Naive thymus-derived CD4-positive, alpha-beta T cell (primary cell): ENCODE measurements around the gene STAT1. TPM values are rescaled to one million over a fixed set of nuclear protein-coding genes. Genes with fewer than 3 reads are reported as not detected.
A peak's percentile ranks its signal among the peaks of the same experiment; 100 is the strongest.

Experiments
- ATAC-seq: fragments of 150-1000 bp; cut with Tn5 transposase; 2 replicates; pipeline ENCODE4 v1.10.0; 2021; ENCODE audit warnings: mild to moderate bottlenecking, moderate library complexity
- CTCF ChIA-PET: fragments of 350-600 bp; sonication (Branson Sonifier 250); formaldehyde crosslinking; loops from one replicate; lab custom pipeline; 2021; ENCODE audit warnings: antibody characterized with exemption; lab: Charles Lee
- POLR2A ChIA-PET: fragments of 350-600 bp; sonication (Branson Sonifier 250); formaldehyde crosslinking; loops from one replicate; lab custom pipeline; 2021; ENCODE audit warnings: antibody characterized with exemption, inconsistent platforms; lab: Charles Lee
- DNase-seq, 9 donors: peaks; one replicate each; pipeline versions ENCODE4 v3.0.0 to v3.0.0-alpha.2; 2020 to 2022; ENCODE audit warnings: mixed read lengths in 1 of 9
- H3K27ac ChIP-seq: one replicate; pipeline ENCODE4 v1.7.0; 2013; ENCODE audit warnings: mild to moderate bottlenecking, low read depth, low read length, moderate library complexity
- H3K27me3 ChIP-seq, 2 donors: one replicate each; pipeline ENCODE4 v1.7.0; 2013; ENCODE audit warnings: low read length in 2 of 2, mild to moderate bottlenecking in 2 of 2, moderate library complexity in 2 of 2; ENCODE audit not compliant: control insufficient read depth in 2 of 2, insufficient read depth in 2 of 2
- H3K36me3 ChIP-seq, 3 experiments: 1 replicate in 2 of 3; 2 replicates in 1 of 3; pipeline ENCODE4 v1.7.0; 2013; ENCODE audit warnings: low read length in 3 of 3, mild to moderate bottlenecking in 3 of 3, moderate library complexity in 1 of 3; ENCODE audit not compliant: insufficient read depth in 3 of 3, control insufficient read depth in 2 of 3
- H3K4me1 ChIP-seq, 2 donors: one replicate each; pipeline ENCODE4 v1.7.0; 2013; ENCODE audit warnings: low read length in 2 of 2, mild to moderate bottlenecking in 2 of 2, moderate library complexity in 1 of 2; ENCODE audit not compliant: control insufficient read depth in 2 of 2, insufficient read depth in 2 of 2
- H3K4me3 ChIP-seq: 2 replicates; pipeline ENCODE4 v1.7.0; 2013; ENCODE audit warnings: mild to moderate bottlenecking, low read length
- H3K9me3 ChIP-seq, 3 experiments: 1 replicate in 2 of 3; 2 replicates in 1 of 3; pipeline ENCODE4 v1.7.0; 2013; ENCODE audit warnings: low read length in 3 of 3; ENCODE audit not compliant: control insufficient read depth in 2 of 3
- H3K27ac Mint-ChIP-seq, 9 donors: one replicate each; pipeline ENCODE4 v1.8.0; 2020 to 2022; ENCODE audit warnings: mixed read lengths in 9 of 9, mild to moderate bottlenecking in 8 of 9, moderate library complexity in 5 of 9, inconsistent platforms in 2 of 9
- H3K27me3 Mint-ChIP-seq, 5 donors: one replicate each; pipeline ENCODE4 v1.8.0; 2021 to 2022; ENCODE audit warnings: mixed read lengths in 5 of 5, mild to moderate bottlenecking in 1 of 5
- H3K36me3 Mint-ChIP-seq, 5 donors: one replicate each; pipeline ENCODE4 v1.8.0; 2020 to 2022; ENCODE audit warnings: mixed read lengths in 5 of 5, mild to moderate bottlenecking in 3 of 5, inconsistent platforms in 1 of 5
- H3K4me1 Mint-ChIP-seq, 7 donors: one replicate each; pipeline ENCODE4 v1.8.0; 2020 to 2022; ENCODE audit warnings: mixed read lengths in 7 of 7, mild to moderate bottlenecking in 3 of 7, inconsistent platforms in 1 of 7
- H3K4me3 Mint-ChIP-seq, 10 donors: one replicate each; pipeline ENCODE4 v1.8.0; 2020 to 2022; ENCODE audit warnings: mild to moderate bottlenecking in 10 of 10, mixed read lengths in 10 of 10, moderate library complexity in 6 of 10, inconsistent platforms in 2 of 10
- H3K9me3 Mint-ChIP-seq, 11 donors: one replicate each; pipeline ENCODE4 v1.8.0; 2020 to 2022; ENCODE audit warnings: mixed read lengths in 11 of 11, mild to moderate bottlenecking in 4 of 11, inconsistent platforms in 1 of 11, moderate library complexity in 1 of 11
- intact Hi-C, 2 donors: fragments of 100-400 bp; cut with micrococcal nuclease; formaldehyde crosslinking; loops; one replicate each; pipeline ENCODE4 v1.15.1; 2023
- polyA plus RNA-seq, 2 donors: library from polyadenylated mRNA; unstranded; fragments of 300-500 nt; fragmentation: Illumina TruSeq; gene quantifications; one replicate each; pipeline ENCODE4 v1.2.3, GENCODE V29; 2021
- total RNA-seq, 6 experiments: library from RNA in 5 of 6; stranded (reverse) in 5 of 6; gene quantifications; 1 replicate in 5 of 6; 2 replicates in 1 of 6; pipeline ENCODE4 v1.2.3 and lab custom pipeline; 2021 to 2026

STAT1 gene
- total and polyA plus RNA-seq, 7 experiments from 2014 or later, result 74.1 to 1,177 (median 92.2) TPM

DNA sequence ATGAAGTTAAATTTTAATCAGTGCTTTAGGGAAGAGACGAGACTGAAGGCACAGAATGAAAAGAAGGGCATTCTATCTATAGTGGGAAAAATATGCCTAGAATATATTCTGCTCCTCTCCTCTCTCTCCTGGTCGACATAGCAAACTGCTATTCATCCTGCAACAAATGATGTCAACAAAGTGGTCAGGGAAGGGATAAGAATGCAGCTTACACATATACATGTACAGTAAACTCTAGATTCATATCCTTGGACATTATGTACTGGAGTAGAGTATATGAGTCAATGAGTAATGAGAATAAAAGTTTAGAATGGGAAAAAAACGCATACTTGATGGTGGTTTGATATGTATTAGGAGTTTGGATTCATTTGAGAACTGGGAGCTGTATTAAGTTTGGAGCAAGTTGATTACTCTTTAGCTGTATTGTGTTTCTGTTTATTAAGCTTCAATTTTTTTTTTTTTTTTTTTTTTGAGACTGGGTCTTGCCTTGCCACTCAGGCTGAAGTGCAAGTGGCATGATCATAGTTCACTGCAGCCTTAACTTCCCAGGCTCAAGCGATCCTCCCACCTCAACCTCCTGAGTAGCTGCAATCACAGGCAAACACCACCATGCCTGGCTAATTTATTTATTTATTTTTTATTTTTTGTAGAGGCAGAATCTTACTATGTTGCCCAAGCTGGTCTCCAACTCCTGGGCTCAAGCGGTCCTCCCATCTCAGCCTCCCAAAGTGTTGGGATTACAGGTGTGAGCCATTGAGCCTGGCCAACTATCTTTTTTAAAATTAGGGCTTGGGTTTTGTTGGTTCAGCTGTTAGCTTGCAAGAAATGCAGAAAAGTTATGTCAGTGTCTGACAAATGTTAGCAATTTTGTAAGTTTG, 53.8 kb downstream of the STAT1 start:
- POLR2A ChIA-PET, result interaction anchor here (0.7 to 1.8 kb wide), 4 partner anchors 11 to 27 kb away, joined by 3 to 5 read pairs (median 4); no protein-coding TSS in a partner anchor
- Histone ChIP-seq H3K36me3 (peaks cover 0 to 29% (median 3%) of the 10 kb centered on the region in 3 experiments), H3K27ac (no peak overlapping the region), H3K4me1 (no peaks in the 10 kb centered on the region), H3K27me3 (no peaks in the 10 kb centered on the region), H3K9me3 (no peaks in the 10 kb centered on the region), H3K4me3 (no peak overlapping the region)
- DNase-seq (no peak), ATAC-seq (no peak)
- CTCF ChIA-PET, result interaction anchor here (0.5 kb wide), 1 partner anchor 195 kb away, joined by 3 read pairs; no protein-coding TSS in a partner anchor
- H3K9me3 Mint-ChIP-seq, result peaks cover 0 to 18% (median 3%) of the 10 kb centered on the region in 11 donors
- no peaks in the 10 kb centered on the region for H3K27me3 Mint-ChIP-seq
- H3K4me1 Mint-ChIP-seq, result peaks cover 12 to 64% (median 40%) of the 10 kb centered on the region in 7 donors
- H3K4me3 Mint-ChIP-seq, result peak overlapping the region in 1 of 10 donors; percentile 21
- H3K36me3 Mint-ChIP-seq, result peaks cover 18 to 69% (median 31%) of the 10 kb centered on the region in 5 donors
- peak overlapping the region; percentile 7 to 91 (median 69) for H3K27ac Mint-ChIP-seq
- intact Hi-C loops, result no loop called here

DNA sequence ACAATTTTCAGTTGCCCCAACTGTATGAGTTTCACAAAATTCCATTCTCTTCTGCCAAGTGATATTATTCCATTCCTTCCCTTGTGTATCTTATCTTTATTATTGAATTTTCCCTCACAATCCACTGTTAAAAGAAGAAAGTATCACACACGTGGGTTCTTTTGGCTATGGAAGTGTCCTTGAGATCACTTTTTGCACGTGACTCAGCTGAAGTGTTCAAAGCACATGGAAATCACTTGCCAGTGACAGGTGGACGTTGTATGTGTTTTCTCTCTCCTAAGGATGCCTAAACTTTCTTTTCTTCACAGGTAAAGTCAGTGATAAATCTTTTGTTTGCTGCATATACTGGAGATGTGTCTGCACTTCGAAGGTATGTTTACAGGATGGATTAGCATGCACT, 60.7 kb downstream of the STAT1 start:
- no peak for DNase-seq
- no peaks in the 10 kb centered on the region for H3K36me3 ChIP-seq
- H3K9me3 Mint-ChIP-seq, result peaks cover 0 to 18% (median 3%) of the 10 kb centered on the region in 11 donors
- intact Hi-C loops, result no loop called here
- no peaks in the 10 kb centered on the region for H3K9me3 ChIP-seq
- H3K4me3 ChIP-seq, result no peak overlapping the region
- no peaks in the 10 kb centered on the region for H3K27me3 Mint-ChIP-seq
- H3K4me1 ChIP-seq, result peaks cover 4 to 13% of the 10 kb centered on the region in 2 donors
- ATAC-seq, result no peak
- ChIA-PET POLR2A (no interaction called here), CTCF (interaction anchor here (0.7 kb wide), 1 partner anchor 92 kb away, joined by 3 read pairs; no protein-coding TSS in a partner anchor)
- H3K27me3 ChIP-seq, result no peaks in the 10 kb centered on the region
- H3K36me3 Mint-ChIP-seq, result peaks cover 6 to 31% (median 19%) of the 10 kb centered on the region in 5 donors
- H3K27ac ChIP-seq, result no peak overlapping the region
- peaks cover 2 to 30% (median 9%) of the 10 kb centered on the region in 7 donors for H3K4me1 Mint-ChIP-seq
- H3K27ac Mint-ChIP-seq, result no peak overlapping the region
- H3K4me3 Mint-ChIP-seq, result no peak overlapping the region

DNA sequence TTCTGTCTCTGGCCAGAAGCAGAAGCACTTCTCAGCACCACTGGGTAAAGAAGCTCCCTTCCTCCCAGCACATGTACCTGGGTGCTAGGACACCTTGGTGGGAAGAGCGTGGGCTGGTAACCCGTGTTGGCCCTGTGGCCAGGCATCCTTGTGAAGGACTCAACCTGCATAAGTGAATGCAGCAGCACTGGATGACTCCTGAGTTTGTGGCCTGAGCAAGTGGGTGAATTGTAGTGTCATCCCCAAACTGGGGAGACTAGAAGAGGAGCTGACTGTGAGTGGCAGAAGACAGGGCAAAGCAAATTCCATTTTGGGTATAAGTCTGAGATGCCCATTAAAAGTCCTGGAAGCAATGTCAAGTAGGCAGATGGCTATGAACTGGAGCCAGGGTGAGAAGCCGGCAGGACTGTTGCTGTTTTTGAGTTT, 63.4 kb downstream of the STAT1 start:
- no peak overlapping the region for H3K27ac Mint-ChIP-seq
- Histone ChIP-seq H3K4me3 (no peak overlapping the region), H3K9me3 (no peaks in the 10 kb centered on the region), H3K27ac (no peak overlapping the region), H3K36me3 (no peaks in the 10 kb centered on the region), H3K27me3 (no peaks in the 10 kb centered on the region), H3K4me1 (peaks cover 12 to 27% of the 10 kb centered on the region in 2 donors)
- no peak for ATAC-seq
- peaks cover 0 to 11% (median 4%) of the 10 kb centered on the region in 5 donors for H3K36me3 Mint-ChIP-seq
- no peak overlapping the region for H3K4me3 Mint-ChIP-seq
- no peak for DNase-seq
- no peaks in the 10 kb centered on the region for H3K27me3 Mint-ChIP-seq
- POLR2A ChIA-PET, result interaction anchor here (0.6 to 1.2 kb wide), 2 partner anchors 18 to 34 kb away, joined by 3 to 6 read pairs; no protein-coding TSS in a partner anchor
- H3K4me1 Mint-ChIP-seq, result peaks cover 7 to 17% (median 8%) of the 10 kb centered on the region in 7 donors
- peaks cover 0 to 4% (median 0%) of the 10 kb centered on the region in 11 donors for H3K9me3 Mint-ChIP-seq
- CTCF ChIA-PET, result interaction anchor here (1.1 kb wide), 1 partner anchor 170 kb away, joined by 3 read pairs; no protein-coding TSS in a partner anchor
- intact Hi-C loops, result no loop called here

DNA sequence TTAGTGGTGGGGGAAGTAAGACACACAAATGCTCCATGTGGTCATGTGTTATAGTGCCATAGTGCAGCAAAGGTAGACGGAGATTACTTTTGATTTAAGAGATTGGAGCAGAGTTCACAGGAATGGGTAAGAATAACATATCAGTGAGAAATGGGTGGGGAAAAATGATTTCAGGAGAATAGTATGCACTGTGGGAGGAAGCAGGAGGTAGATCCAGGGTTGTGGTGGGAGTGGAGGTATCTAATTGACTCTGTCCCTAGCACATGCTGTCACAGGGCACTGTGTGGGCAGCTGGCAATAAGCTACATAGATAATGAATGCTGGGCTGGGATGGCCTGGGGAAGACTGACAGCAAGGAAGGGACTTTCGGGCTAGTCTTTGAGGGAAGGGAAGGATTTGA, 65.3 kb downstream of the STAT1 start:
- Histone ChIP-seq H3K27me3 (no peaks in the 10 kb centered on the region), H3K9me3 (no peaks in the 10 kb centered on the region), H3K4me1 (peaks cover 12 to 27% of the 10 kb centered on the region in 2 donors), H3K36me3 (no peaks in the 10 kb centered on the region), H3K27ac (peak overlapping the region; percentile 56), H3K4me3 (no peak overlapping the region)
- intact Hi-C loops, result loop anchor here (1.0 to 5.0 kb wide), 7 partner anchors 36 to 566 kb away; partner anchors contain the start of gene GLS (in 1 of the 2)
- POLR2A ChIA-PET, result interaction anchor here (1.5 to 4.1 kb wide), 2 partner anchors 11 to 67 kb away, joined by 4 to 34 read pairs; partner anchors contain the start of gene GLS
- Mint-ChIP-seq H3K36me3 (peaks cover 0 to 6% (median 0%) of the 10 kb centered on the region in 5 donors), H3K9me3 (no peaks in the 10 kb centered on the region), H3K27me3 (no peaks in the 10 kb centered on the region), H3K4me1 (peaks cover 7 to 19% (median 15%) of the 10 kb centered on the region in 7 donors), H3K4me3 (no peak overlapping the region), H3K27ac (no peak overlapping the region)
- ATAC-seq, result no peak
- CTCF ChIA-PET, result interaction anchor here (0.7 to 3.3 kb wide), 4 partner anchors 14 to 168 kb away, joined by 3 to 23 read pairs (median 5); no protein-coding TSS in a partner anchor
- no peak for DNase-seq

DNA sequence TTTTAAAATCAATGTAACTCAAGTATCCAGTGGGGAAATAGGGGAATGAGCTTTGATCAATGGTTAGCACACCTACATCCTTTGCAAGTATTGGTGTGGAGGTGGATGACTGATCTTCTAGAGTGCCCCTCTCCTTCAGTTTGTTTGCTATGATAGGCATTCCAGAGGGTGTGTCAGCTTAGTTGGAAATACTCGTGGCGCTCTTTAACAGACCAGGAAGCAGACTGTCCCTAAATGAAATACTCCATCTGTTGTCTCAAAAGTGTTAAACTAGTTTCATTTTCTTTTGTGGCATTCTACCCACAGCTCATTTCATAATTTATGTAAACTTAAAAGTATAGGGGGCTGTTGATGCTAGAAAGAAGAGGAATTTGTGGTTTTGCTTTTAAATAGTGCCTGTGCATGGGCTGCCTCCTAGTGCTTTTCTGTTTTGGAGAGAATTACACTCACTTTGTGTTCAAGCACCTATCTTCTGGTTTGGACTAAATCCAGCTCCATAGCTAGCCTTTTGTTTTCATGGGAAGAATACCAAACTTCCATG, 66.2 kb downstream of the STAT1 start:
- Histone ChIP-seq H3K9me3 (no peaks in the 10 kb centered on the region), H3K27ac (peak overlapping the region; percentile 74), H3K27me3 (no peaks in the 10 kb centered on the region), H3K4me1 (peaks cover 12 to 27% of the 10 kb centered on the region in 2 donors), H3K36me3 (no peaks in the 10 kb centered on the region), H3K4me3 (no peak overlapping the region)
- DNase-seq, result peak in 7 of 9 donors; percentile 53 to 80 (median 72)
- peaks cover 0 to 6% (median 0%) of the 10 kb centered on the region in 5 donors for H3K36me3 Mint-ChIP-seq
- peak overlapping the region in 4 of 9 donors; percentile 68 to 98 (median 96) for H3K27ac Mint-ChIP-seq
- H3K27me3 Mint-ChIP-seq, result no peaks in the 10 kb centered on the region
- intact Hi-C loops, result loop anchor here (1.0 to 5.0 kb wide), 11 partner anchors 8 to 565 kb away; partner anchors contain the start of gene GLS (in 1 of the 2)
- peaks cover 7 to 19% (median 15%) of the 10 kb centered on the region in 7 donors for H3K4me1 Mint-ChIP-seq
- CTCF ChIA-PET, result interaction anchor here (0.6 to 3.3 kb wide), 13 partner anchors 13 to 167 kb away, joined by 3 to 23 read pairs (median 4); no protein-coding TSS in a partner anchor
- H3K4me3 Mint-ChIP-seq, result peak overlapping the region in 7 of 10 donors; percentile 26 to 78 (median 57)
- POLR2A ChIA-PET, result interaction anchor here (0.6 to 4.1 kb wide), 9 partner anchors 10 to 203 kb away, joined by 3 to 34 read pairs (median 4); partner anchors contain the start of genes GLS and STAT4
- no peaks in the 10 kb centered on the region for H3K9me3 Mint-ChIP-seq
- peak; percentile 92 for ATAC-seq
